Measurements from ENCODE around the gene CDC42SE2.
A peak's percentile ranks its signal among the peaks of the same experiment; 100 is the strongest.

The CDC42SE2 gene, protein sequence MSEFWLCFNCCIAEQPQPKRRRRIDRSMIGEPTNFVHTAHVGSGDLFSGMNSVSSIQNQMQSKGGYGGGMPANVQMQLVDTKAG

GRCh38 chr5:131263648-131264450, at the start of gene CDC42SE2:
CDC42SE2 (plus strand) TSS chr5:131264053; CDS start chr5:131359494, 95,441 bp downstream.
- peak; percentile 75 for DNase-seq (ENCODE audit: low read depth)

DNA sequence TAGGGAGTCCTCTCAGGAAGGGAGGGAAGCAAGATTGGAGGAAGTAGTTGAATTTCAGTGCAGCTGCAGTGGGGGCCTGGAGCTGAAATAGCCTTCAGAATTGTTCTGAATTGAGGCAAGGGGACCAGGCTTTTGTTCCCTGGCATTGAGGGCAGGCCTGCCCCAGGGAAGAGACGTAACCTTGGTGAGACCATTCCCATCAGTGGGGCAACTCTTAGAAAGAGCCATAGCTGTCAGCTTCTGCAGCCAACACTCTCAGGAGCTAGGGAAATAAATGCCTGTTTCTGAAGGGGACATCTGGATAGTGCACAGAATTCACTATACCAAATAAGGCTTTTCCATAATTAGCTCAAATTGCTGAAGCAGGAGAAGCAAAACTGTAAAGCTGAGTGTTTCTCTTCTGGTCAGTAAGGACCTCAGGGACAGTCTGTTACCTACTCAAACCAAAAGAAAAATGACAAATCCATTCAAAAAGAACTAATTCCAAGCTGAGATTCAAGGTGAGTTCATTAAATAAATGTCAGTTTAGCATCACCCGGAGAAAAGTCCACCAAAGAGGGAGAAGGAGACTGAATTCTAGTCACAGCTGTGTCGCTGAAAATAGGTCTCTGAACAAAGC, 49.1 kb upstream of the CDC42SE2 start:
- DNase-seq (ENCODE audit: low read depth): no peak

DNA sequence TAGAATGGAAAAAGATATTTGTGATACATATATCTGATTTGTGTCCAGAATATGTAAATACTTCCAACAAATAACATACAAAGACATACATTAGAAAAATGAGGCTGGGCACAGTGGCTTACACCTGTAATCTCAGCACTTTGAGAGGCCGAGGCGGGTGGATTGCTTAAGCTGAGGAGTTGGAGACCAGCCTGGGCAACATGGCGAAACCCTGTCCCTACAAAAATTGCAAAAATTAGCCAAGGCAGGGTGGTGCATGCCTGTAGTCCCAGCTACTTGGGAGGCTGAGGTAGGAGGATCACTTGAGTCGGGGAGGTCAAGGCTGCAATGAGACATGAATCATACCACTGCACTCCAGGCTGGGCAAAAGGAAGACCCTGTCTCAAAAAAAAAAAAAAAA, 46.1 kb upstream of the CDC42SE2 start:
- no peak for DNase-seq (ENCODE audit: low read depth)

- DNase-seq (ENCODE audit: low read depth): no peak
Measured at GRCh38 chr5:131218392-131218791, 45.5 kb upstream of the CDC42SE2 start.

DNA sequence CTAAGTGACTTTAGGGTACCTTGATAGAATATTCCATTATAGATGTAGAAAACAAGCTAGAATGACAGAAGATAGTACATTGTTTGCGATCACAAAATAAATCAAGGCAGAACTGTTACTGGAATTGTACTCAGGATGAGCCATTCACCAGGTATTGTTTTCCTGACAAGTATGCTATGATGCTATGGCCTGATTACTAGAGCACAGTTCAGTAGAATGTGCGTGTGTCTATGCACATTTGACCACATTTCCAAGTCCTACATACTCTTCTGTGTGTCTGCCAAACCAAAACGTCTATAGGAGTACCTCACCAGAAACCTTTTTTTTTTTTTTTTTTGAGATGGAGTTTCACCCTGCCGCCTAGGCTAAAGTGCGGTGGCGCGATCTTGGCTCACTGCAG, 43.3 kb upstream of the CDC42SE2 start:
- no peak for DNase-seq (ENCODE audit: low read depth)

DNA sequence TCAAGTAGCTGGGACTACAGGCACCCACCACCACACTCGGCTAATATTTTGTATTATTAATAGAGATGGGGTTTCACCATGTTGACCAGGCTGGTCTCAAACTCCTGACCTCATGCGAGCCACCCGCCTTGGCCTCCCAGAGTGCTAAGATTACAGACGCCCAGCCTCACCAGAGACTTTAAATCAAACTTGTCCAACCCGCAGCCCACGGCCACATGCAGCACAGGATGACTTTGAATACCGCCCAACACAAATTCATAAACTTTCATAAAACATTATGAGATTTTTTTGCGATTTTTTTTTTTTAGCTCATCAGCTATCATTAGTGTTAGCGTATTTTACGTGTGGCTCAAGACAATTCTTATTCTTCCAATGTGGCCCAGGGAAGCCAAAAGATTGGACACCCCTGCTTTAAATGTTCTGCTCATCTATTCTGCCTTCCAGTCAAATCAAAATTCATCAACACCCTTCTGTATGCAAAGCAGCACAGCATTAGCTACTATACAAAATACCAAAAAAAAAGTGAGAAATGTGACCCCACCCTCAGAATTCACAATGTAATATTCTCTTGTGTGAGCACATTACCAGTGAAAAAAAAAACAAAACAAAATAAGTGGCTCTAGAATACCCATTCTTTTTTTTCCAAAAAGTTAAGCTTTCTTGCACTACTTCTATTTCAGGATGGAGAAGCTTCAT, 42.7 kb upstream of the CDC42SE2 start:
- DNase-seq (ENCODE audit: low read depth): no peak

DNA sequence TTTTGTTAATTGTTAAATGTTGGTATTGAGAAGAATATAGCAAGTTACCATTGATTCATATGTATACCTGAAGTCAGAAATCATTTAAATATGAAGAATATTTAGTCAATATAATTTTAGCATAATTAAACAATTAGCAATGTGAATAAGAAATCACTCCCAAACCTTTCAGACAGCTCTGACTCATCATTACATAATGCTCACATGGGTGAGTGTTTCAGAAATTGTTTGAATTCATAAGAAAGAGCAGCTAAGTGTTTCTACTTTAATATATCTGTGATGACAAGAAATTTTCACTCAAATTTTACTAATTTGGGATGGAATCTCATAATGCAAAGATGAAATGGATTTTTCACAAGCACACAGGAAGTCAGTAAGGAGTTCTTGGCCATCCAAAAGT, 42.0 kb upstream of the CDC42SE2 start:
- peak; percentile 23 for DNase-seq (ENCODE audit: low read depth)

DNA sequence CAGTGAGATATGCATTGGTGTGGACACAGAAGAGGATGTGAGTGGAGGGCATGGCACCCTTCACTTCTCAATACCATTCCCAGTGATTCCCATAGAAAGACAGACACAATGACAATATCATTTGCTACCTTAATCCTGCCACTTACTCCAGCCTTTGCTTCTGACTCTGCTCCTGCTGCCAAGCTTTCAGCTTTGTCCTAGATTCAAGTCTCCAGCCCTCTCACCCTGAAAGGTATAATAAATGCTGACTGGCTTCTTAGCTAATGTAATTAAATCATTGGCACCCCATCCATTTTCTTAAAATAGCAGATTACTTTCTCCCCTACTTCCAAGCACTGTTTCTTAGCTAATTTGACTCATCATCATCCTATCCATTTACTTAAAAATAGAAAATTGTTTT, 41.1 kb upstream of the CDC42SE2 start:
- no peak for DNase-seq (ENCODE audit: low read depth)

DNA sequence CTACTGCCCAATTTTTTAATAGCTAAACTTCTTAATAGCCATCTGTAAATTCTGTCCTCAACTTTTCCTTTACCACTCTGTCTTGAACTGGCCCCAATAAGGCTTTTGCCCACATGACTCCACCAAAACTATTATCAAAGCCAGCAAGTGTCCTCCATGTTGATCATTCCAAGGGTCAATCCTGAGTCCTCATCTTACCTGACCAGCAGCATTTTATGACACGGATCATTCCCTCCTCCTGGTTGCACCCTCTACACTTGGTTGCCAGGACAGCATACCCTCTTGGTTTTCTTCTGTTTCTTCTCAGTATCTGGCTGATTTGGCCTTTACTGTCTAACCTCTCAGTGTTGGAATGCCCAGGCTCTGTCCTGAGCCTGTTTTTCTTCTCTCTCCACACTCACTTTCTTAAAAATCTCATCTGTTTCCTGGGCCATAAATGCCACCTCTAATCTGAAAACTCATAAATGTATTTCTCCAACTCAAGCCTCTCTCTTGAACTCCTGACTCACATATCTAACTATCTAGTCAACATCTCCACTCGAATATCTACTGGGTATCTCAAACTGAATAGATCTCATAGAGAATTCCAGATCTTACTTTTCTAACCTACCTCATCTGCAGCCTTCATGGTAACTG, 40.0 kb upstream of the CDC42SE2 start:
- no peak for DNase-seq (ENCODE audit: low read depth)

- no peak for DNase-seq (ENCODE audit: low read depth)
Measured at GRCh38 chr5:131224387-131225201, 39.3 kb upstream of the CDC42SE2 start.

- no peak for DNase-seq (ENCODE audit: low read depth)
Measured at GRCh38 chr5:131225282-131225974, 38.4 kb upstream of the CDC42SE2 start.

- DNase-seq (ENCODE audit: low read depth): no peak
Measured at GRCh38 chr5:131226899-131227298, 37.0 kb upstream of the CDC42SE2 start.

- DNase-seq (ENCODE audit: low read depth): peak; percentile 3
Measured at GRCh38 chr5:131228646-131229045, 35.2 kb upstream of the CDC42SE2 start.

GRCh38 chr5:131229623-131230022, 34.2 kb upstream of the CDC42SE2 start:
- DNase-seq (ENCODE audit: low read depth): no peak

DNA sequence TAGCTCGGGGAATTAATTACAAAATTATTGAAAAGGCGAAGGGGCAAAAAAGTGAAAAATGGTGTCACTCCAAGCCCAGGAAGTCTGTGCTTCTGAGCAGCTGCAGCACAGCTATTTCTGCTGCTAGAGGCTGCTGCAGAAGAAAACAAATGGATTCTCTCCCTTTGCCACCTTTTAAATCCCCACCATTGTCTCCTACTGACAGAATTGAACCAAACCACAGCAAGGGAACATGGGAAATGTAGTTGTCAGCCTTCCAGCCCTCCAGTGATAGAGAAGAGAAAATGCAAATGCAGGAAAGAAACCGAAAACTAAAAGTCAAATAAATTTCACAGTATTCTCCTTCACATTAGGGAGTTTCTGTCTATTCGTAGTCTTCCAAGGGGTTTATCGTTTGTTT, 33.4 kb upstream of the CDC42SE2 start:
- no peak for DNase-seq (ENCODE audit: low read depth)

- no peak for DNase-seq (ENCODE audit: low read depth)
Measured at GRCh38 chr5:131239686-131240085, 24.2 kb upstream of the CDC42SE2 start.

DNA sequence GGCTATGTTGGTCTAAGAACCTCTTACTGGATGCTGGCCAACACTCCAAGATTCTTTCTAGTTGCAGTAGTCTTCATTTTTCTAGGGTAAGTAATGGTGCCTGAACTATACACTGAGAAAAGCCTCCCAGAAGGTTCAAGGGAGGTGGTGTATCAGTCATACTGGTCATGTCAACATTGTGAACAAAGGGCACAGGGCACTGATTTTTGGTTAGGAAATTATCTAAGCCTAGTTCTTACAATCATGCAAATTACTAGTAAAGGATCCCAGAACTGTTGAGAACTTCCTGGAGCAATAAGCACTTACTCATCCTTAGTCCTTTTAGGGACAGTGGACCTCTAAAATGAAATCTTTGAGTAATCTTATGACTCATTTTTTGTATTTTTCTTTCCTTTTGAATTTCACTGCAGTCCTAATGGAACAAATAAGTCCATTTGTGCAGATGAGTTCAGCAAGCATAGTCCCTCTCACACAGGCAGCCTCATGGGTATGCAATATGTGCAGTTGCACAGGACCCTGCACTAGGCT, 21.1 kb upstream of the CDC42SE2 start:
- peak; percentile 88 for DNase-seq (ENCODE audit: low read depth)

GRCh38 chr5:131245312-131245711, 18.5 kb upstream of the CDC42SE2 start:
- DNase-seq (ENCODE audit: low read depth): no peak

GRCh38 chr5:131245948-131246347, 17.9 kb upstream of the CDC42SE2 start:
- no peak for DNase-seq (ENCODE audit: low read depth)

- no peak for DNase-seq (ENCODE audit: low read depth)
Measured at GRCh38 chr5:131246504-131246903, 17.3 kb upstream of the CDC42SE2 start.

Data from stromal cell of bone marrow (primary cell).